Measurements from ENCODE around the gene DDX18. TPM values are rescaled to one million over a fixed set of nuclear protein-coding genes. Genes with fewer than 3 reads are reported as not detected.
A peak's percentile ranks its signal among the peaks of the same experiment; 100 is the strongest.

DDX18 gene
- polyA plus RNA-seq, 1 donor (not counting 4 experiments of a cell fraction or from before 2014, with no cell fraction given), result 73.4 TPM

DNA sequence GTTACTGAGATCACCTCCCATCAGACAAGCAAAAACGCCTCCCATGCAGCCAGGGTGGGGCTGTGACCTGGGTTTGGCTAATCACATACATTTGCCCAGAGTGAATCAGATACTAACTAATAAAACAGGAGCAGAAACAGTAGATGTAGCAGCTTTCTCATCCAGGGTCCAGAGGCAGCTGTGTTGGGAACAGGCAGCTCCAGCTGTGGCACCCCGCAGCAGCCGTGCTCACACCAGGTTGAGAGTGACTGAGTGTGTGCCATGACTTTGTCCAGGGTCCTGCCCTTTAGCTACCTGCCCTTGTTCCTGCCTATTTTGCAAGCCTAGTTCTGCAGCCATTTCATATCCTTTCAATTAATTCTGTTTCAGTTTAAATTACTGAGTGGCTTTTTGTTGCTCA, 20.5 kb downstream of the DDX18 start:
- DNase-seq (ENCODE audit: low read depth, low spot score) (no peak), FAIRE-seq (no peak)
- Histone ChIP-seq H3K9me1 (ENCODE audit: control insufficient read depth, extremely low read depth, insufficient read depth, low read length) (no peaks in the 10 kb centered on the region), H3K79me2 (ENCODE audit: control insufficient read depth, insufficient read depth, low read length) (no peaks in the 10 kb centered on the region), H3K4me1 (ENCODE audit: control insufficient read depth, extremely low read depth, insufficient read depth, low read length) (no peaks in the 10 kb centered on the region), H3K27ac (ENCODE audit: control insufficient read depth, insufficient read depth, low read length) (no peak overlapping the region), H3K4me3 (ENCODE audit: control insufficient read depth in 2 of 3, extremely low read depth in 1 of 3, insufficient read depth in 2 of 3, low read depth in 1 of 3, low read length in 3 of 3) (no peak overlapping the region), H4K20me1 (ENCODE audit: control insufficient read depth, extremely low read depth, insufficient read depth, low read length) (peaks cover 3% of the 10 kb centered on the region), H3K4me2 (ENCODE audit: control insufficient read depth, extremely low read depth, insufficient read depth, low read depth, low read length) (no peak overlapping the region), H2AFZ (ENCODE audit: control insufficient read depth, low read length) (no peak overlapping the region), H3K9ac (ENCODE audit: control insufficient read depth, extremely low read depth, insufficient read depth, low read length) (no peak overlapping the region), H3K9me3 (ENCODE audit: control insufficient read depth, low read depth, low read length) (no peaks in the 10 kb centered on the region), H3K27me3 (ENCODE audit: control insufficient read depth, extremely low read depth, insufficient read depth, low read length) (no peaks in the 10 kb centered on the region), H3K36me3 (ENCODE audit: control insufficient read depth in 2 of 2, extremely low read depth in 1 of 2, insufficient read depth in 2 of 2, low read length in 2 of 2) (peaks cover 10 to 12% of the 10 kb centered on the region in 2 experiments)
- TF ChIP-seq CTCF (optimal IDR thresholded peaks at IDR 0.05 in 1 of 3, IDR thresholded peaks at IDR 0.05 in 1 of 3, conservative IDR thresholded peaks at IDR 0.05 in 1 of 3; ENCODE audit: extremely low read depth in 1 of 3, insufficient read depth in 2 of 3, low read length in 3 of 3) (no peak), EZH2 (IDR thresholded peaks at IDR 0.05; ENCODE audit: low read length) (no peak)
- dilution Hi-C loops (cut with MboI; ENCODE audit: extremely low pct_ligation_motif_present, low sequenced_read_pairs), result no loop called here

GRCh38 chr2:117835990-117836760, 21.7 kb downstream of the DDX18 start:
- Histone ChIP-seq H3K27ac (ENCODE audit: control insufficient read depth, insufficient read depth, low read length) (no peak overlapping the region), H3K4me2 (ENCODE audit: control insufficient read depth, extremely low read depth, insufficient read depth, low read depth, low read length) (peak overlapping the region; percentile 77), H2AFZ (ENCODE audit: control insufficient read depth, low read length) (peak overlapping the region; percentile 83), H3K79me2 (ENCODE audit: control insufficient read depth, insufficient read depth, low read length) (no peaks in the 10 kb centered on the region), H3K4me3 (ENCODE audit: control insufficient read depth in 2 of 3, extremely low read depth in 1 of 3, insufficient read depth in 2 of 3, low read depth in 1 of 3, low read length in 3 of 3) (peak overlapping the region in 1 of 3 experiments; percentile 46), H3K36me3 (ENCODE audit: control insufficient read depth in 2 of 2, extremely low read depth in 1 of 2, insufficient read depth in 2 of 2, low read length in 2 of 2) (peaks cover 10 to 11% of the 10 kb centered on the region in 2 experiments), H3K9me3 (ENCODE audit: control insufficient read depth, low read depth, low read length) (no peaks in the 10 kb centered on the region), H3K9ac (ENCODE audit: control insufficient read depth, extremely low read depth, insufficient read depth, low read length) (peak overlapping the region; percentile 15), H3K9me1 (ENCODE audit: control insufficient read depth, extremely low read depth, insufficient read depth, low read length) (no peaks in the 10 kb centered on the region), H4K20me1 (ENCODE audit: control insufficient read depth, extremely low read depth, insufficient read depth, low read length) (peaks cover 3% of the 10 kb centered on the region), H3K27me3 (ENCODE audit: control insufficient read depth, extremely low read depth, insufficient read depth, low read length) (no peaks in the 10 kb centered on the region), H3K4me1 (ENCODE audit: control insufficient read depth, extremely low read depth, insufficient read depth, low read length) (no peaks in the 10 kb centered on the region)
- dilution Hi-C loops (cut with MboI; ENCODE audit: extremely low pct_ligation_motif_present, low sequenced_read_pairs), result no loop called here
- DNase-seq (ENCODE audit: low read depth, low spot score) (no peak), FAIRE-seq (no peak)
- TF ChIP-seq CTCF (optimal IDR thresholded peaks at IDR 0.05 in 1 of 3, IDR thresholded peaks at IDR 0.05 in 1 of 3, conservative IDR thresholded peaks at IDR 0.05 in 1 of 3; ENCODE audit: extremely low read depth in 1 of 3, insufficient read depth in 2 of 3, low read length in 3 of 3) (peak; percentile 70 to 97 (median 74)), EZH2 (IDR thresholded peaks at IDR 0.05; ENCODE audit: low read length) (no peak)

Measured in keratinocyte (primary cell).